ENCODE results near the gene RIMS1. TPM values are rescaled to one million over a fixed set of nuclear protein-coding genes. Genes with fewer than 3 reads are reported as not detected.

RIMS1 gene
- total RNA-seq, 1 experiment from 2014 or later: not detected

DNA sequence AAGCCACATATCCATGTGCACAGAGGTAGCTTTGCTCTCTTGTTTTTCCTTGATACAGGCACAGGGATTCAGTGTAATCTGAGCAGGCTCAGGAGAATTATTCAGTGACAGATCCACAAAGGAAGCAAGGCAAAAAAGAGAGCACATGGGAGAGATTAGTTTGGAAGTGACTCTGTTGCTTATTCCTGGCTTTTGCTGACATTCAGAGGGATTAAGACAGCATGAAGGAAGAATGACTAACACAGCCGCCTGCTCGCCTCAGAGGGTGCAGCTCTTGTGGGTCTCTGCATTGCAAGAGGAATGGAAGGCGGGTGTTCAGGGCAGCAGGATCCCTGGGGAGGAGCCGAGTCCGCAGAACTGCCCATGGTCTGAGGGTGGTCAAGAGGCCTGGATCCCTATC is 532.1 kb downstream of the RIMS1 start:
- H3K27ac ChIP-seq (ENCODE audit: low read length): no peak overlapping the region
- no peaks in the 10 kb centered on the region for H3K4me1 ChIP-seq (ENCODE audit: low read length)
- DNase-seq: no peak
- H3K79me2 ChIP-seq (ENCODE audit: low read length): no peaks in the 10 kb centered on the region
- no peak overlapping the region for H3K4me3 ChIP-seq (ENCODE audit: low read length)
- H3K9me2 ChIP-seq (replicated peaks; ENCODE audit: insufficient read depth, low read length): no peaks in the 10 kb centered on the region
- H3K4me2 ChIP-seq (ENCODE audit: low read depth, low read length, poor library complexity, severe bottlenecking): no peak overlapping the region
- H4K20me1 ChIP-seq (ENCODE audit: insufficient read depth, low read depth, low read length): no peaks in the 10 kb centered on the region
- no peak overlapping the region for H2AFZ ChIP-seq (ENCODE audit: low read length)
- no peaks in the 10 kb centered on the region for H3K9me3 ChIP-seq (ENCODE audit: low read length)
- H3K9ac ChIP-seq (ENCODE audit: low read length): no peak overlapping the region
- H3K27me3 ChIP-seq (ENCODE audit: low read length): no peaks in the 10 kb centered on the region
- H3K36me3 ChIP-seq (ENCODE audit: insufficient read depth, low read length): no peaks in the 10 kb centered on the region

- Histone ChIP-seq H3K79me2 (ENCODE audit: low read length) (no peaks in the 10 kb centered on the region), H3K9me3 (ENCODE audit: low read length) (no peaks in the 10 kb centered on the region), H3K27me3 (ENCODE audit: low read length) (no peaks in the 10 kb centered on the region), H3K36me3 (ENCODE audit: insufficient read depth, low read length) (no peaks in the 10 kb centered on the region), H4K20me1 (ENCODE audit: insufficient read depth, low read depth, low read length) (no peaks in the 10 kb centered on the region), H3K9ac (ENCODE audit: low read length) (no peak overlapping the region), H3K4me3 (ENCODE audit: low read length) (no peak overlapping the region), H3K4me1 (ENCODE audit: low read length) (no peaks in the 10 kb centered on the region), H3K4me2 (ENCODE audit: low read depth, low read length, poor library complexity, severe bottlenecking) (no peak overlapping the region), H3K27ac (ENCODE audit: low read length) (no peak overlapping the region), H2AFZ (ENCODE audit: low read length) (no peak overlapping the region), H3K9me2 (replicated peaks; ENCODE audit: insufficient read depth, low read length) (no peaks in the 10 kb centered on the region)
- no peak for DNase-seq
Observed at GRCh38 chr6:72419966-72420365, 533.6 kb downstream of the RIMS1 start.

- no peak overlapping the region for H3K27ac ChIP-seq (ENCODE audit: low read length)
- no peaks in the 10 kb centered on the region for H3K79me2 ChIP-seq (ENCODE audit: low read length)
- no peak for DNase-seq
- H3K9ac ChIP-seq (ENCODE audit: low read length): no peak overlapping the region
- H3K9me3 ChIP-seq (ENCODE audit: low read length): no peaks in the 10 kb centered on the region
- H3K4me2 ChIP-seq (ENCODE audit: low read depth, low read length, poor library complexity, severe bottlenecking): no peak overlapping the region
- no peak overlapping the region for H2AFZ ChIP-seq (ENCODE audit: low read length)
- H3K4me1 ChIP-seq (ENCODE audit: low read length): no peaks in the 10 kb centered on the region
- no peaks in the 10 kb centered on the region for H3K36me3 ChIP-seq (ENCODE audit: insufficient read depth, low read length)
- no peaks in the 10 kb centered on the region for H3K9me2 ChIP-seq (replicated peaks; ENCODE audit: insufficient read depth, low read length)
- no peaks in the 10 kb centered on the region for H4K20me1 ChIP-seq (ENCODE audit: insufficient read depth, low read depth, low read length)
- H3K27me3 ChIP-seq (ENCODE audit: low read length): no peaks in the 10 kb centered on the region
- no peak overlapping the region for H3K4me3 ChIP-seq (ENCODE audit: low read length)
Observed at GRCh38 chr6:72420409-72420808, 534.1 kb downstream of the RIMS1 start.

GRCh38 chr6:72421387-72421786 is 535.0 kb downstream of the RIMS1 start:
- no peaks in the 10 kb centered on the region for H3K79me2 ChIP-seq (ENCODE audit: low read length)
- H4K20me1 ChIP-seq (ENCODE audit: insufficient read depth, low read depth, low read length): no peaks in the 10 kb centered on the region
- no peak for DNase-seq
- no peak overlapping the region for H2AFZ ChIP-seq (ENCODE audit: low read length)
- no peaks in the 10 kb centered on the region for H3K36me3 ChIP-seq (ENCODE audit: insufficient read depth, low read length)
- no peaks in the 10 kb centered on the region for H3K4me1 ChIP-seq (ENCODE audit: low read length)
- H3K9ac ChIP-seq (ENCODE audit: low read length): no peak overlapping the region
- H3K4me3 ChIP-seq (ENCODE audit: low read length): no peak overlapping the region
- H3K9me3 ChIP-seq (ENCODE audit: low read length): no peaks in the 10 kb centered on the region
- H3K9me2 ChIP-seq (replicated peaks; ENCODE audit: insufficient read depth, low read length): no peaks in the 10 kb centered on the region
- no peaks in the 10 kb centered on the region for H3K27me3 ChIP-seq (ENCODE audit: low read length)
- no peak overlapping the region for H3K27ac ChIP-seq (ENCODE audit: low read length)
- H3K4me2 ChIP-seq (ENCODE audit: low read depth, low read length, poor library complexity, severe bottlenecking): no peak overlapping the region

GRCh38 chr6:72422171-72422570 is 535.8 kb downstream of the RIMS1 start:
- H2AFZ ChIP-seq (ENCODE audit: low read length): no peak overlapping the region
- no peaks in the 10 kb centered on the region for H4K20me1 ChIP-seq (ENCODE audit: insufficient read depth, low read depth, low read length)
- no peaks in the 10 kb centered on the region for H3K36me3 ChIP-seq (ENCODE audit: insufficient read depth, low read length)
- H3K4me3 ChIP-seq (ENCODE audit: low read length): no peak overlapping the region
- H3K4me1 ChIP-seq (ENCODE audit: low read length): no peaks in the 10 kb centered on the region
- no peak overlapping the region for H3K4me2 ChIP-seq (ENCODE audit: low read depth, low read length, poor library complexity, severe bottlenecking)
- no peaks in the 10 kb centered on the region for H3K27me3 ChIP-seq (ENCODE audit: low read length)
- DNase-seq: no peak
- no peaks in the 10 kb centered on the region for H3K9me2 ChIP-seq (replicated peaks; ENCODE audit: insufficient read depth, low read length)
- H3K27ac ChIP-seq (ENCODE audit: low read length): no peak overlapping the region
- no peaks in the 10 kb centered on the region for H3K9me3 ChIP-seq (ENCODE audit: low read length)
- no peaks in the 10 kb centered on the region for H3K79me2 ChIP-seq (ENCODE audit: low read length)
- H3K9ac ChIP-seq (ENCODE audit: low read length): no peak overlapping the region

DNA sequence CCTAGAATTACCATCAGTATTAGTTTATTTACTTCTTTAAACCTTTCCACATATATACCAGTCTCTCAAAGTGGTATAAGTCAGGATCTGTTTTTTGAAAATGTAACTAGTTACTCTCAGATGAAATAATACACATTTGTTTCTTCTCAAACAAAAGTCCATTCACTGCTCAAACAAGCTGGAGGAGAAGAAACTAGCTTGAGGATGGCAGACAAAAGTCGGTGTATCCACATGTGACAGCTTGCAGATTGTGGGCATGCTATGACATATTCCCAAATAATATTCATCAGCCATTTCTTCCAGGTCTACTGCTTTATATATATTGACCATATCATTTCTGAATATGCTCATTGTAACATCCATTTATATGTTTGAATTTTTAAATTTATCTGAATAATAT is 538.1 kb downstream of the RIMS1 start:
- no peak overlapping the region for H3K4me3 ChIP-seq (ENCODE audit: low read length)
- no peak overlapping the region for H3K9ac ChIP-seq (ENCODE audit: low read length)
- H3K9me2 ChIP-seq (replicated peaks; ENCODE audit: insufficient read depth, low read length): no peaks in the 10 kb centered on the region
- no peak overlapping the region for H3K27ac ChIP-seq (ENCODE audit: low read length)
- no peaks in the 10 kb centered on the region for H3K27me3 ChIP-seq (ENCODE audit: low read length)
- no peak for DNase-seq
- no peaks in the 10 kb centered on the region for H3K36me3 ChIP-seq (ENCODE audit: insufficient read depth, low read length)
- no peaks in the 10 kb centered on the region for H3K9me3 ChIP-seq (ENCODE audit: low read length)
- no peak overlapping the region for H3K4me2 ChIP-seq (ENCODE audit: low read depth, low read length, poor library complexity, severe bottlenecking)
- H3K79me2 ChIP-seq (ENCODE audit: low read length): no peaks in the 10 kb centered on the region
- H2AFZ ChIP-seq (ENCODE audit: low read length): no peak overlapping the region
- H4K20me1 ChIP-seq (ENCODE audit: insufficient read depth, low read depth, low read length): no peaks in the 10 kb centered on the region
- no peaks in the 10 kb centered on the region for H3K4me1 ChIP-seq (ENCODE audit: low read length)

GRCh38 chr6:72425003-72425681 is 538.8 kb downstream of the RIMS1 start:
- Histone ChIP-seq H3K9ac (ENCODE audit: low read length) (no peak overlapping the region), H3K4me2 (ENCODE audit: low read depth, low read length, poor library complexity, severe bottlenecking) (no peak overlapping the region), H4K20me1 (ENCODE audit: insufficient read depth, low read depth, low read length) (no peaks in the 10 kb centered on the region), H3K27me3 (ENCODE audit: low read length) (no peaks in the 10 kb centered on the region), H3K4me3 (ENCODE audit: low read length) (no peak overlapping the region), H3K27ac (ENCODE audit: low read length) (no peak overlapping the region), H3K79me2 (ENCODE audit: low read length) (no peaks in the 10 kb centered on the region), H3K4me1 (ENCODE audit: low read length) (no peaks in the 10 kb centered on the region), H3K9me2 (replicated peaks; ENCODE audit: insufficient read depth, low read length) (no peaks in the 10 kb centered on the region), H3K36me3 (ENCODE audit: insufficient read depth, low read length) (no peaks in the 10 kb centered on the region), H2AFZ (ENCODE audit: low read length) (no peak overlapping the region), H3K9me3 (ENCODE audit: low read length) (no peaks in the 10 kb centered on the region)
- DNase-seq: no peak

GRCh38 chr6:72440611-72441010 is 554.3 kb downstream of the RIMS1 start:
- Histone ChIP-seq H3K79me2 (ENCODE audit: low read length) (no peaks in the 10 kb centered on the region), H3K4me1 (ENCODE audit: low read length) (peaks cover 8% of the 10 kb centered on the region), H3K27me3 (ENCODE audit: low read length) (no peaks in the 10 kb centered on the region), H3K4me3 (ENCODE audit: low read length) (no peak overlapping the region), H3K27ac (ENCODE audit: low read length) (no peak overlapping the region), H2AFZ (ENCODE audit: low read length) (no peak overlapping the region), H3K9me3 (ENCODE audit: low read length) (no peaks in the 10 kb centered on the region), H3K9ac (ENCODE audit: low read length) (no peak overlapping the region), H3K4me2 (ENCODE audit: low read depth, low read length, poor library complexity, severe bottlenecking) (no peak overlapping the region), H3K36me3 (ENCODE audit: insufficient read depth, low read length) (no peaks in the 10 kb centered on the region), H3K9me2 (replicated peaks; ENCODE audit: insufficient read depth, low read length) (no peaks in the 10 kb centered on the region), H4K20me1 (ENCODE audit: insufficient read depth, low read depth, low read length) (no peaks in the 10 kb centered on the region)
- no peak for DNase-seq
